Endodermal cell (in vitro differentiated cells): ENCODE results near the gene COL15A1. TPM values are rescaled to one million over a fixed set of nuclear protein-coding genes. Genes with fewer than 3 reads are reported as not detected.
A peak's percentile ranks its signal among the peaks of the same experiment; 100 is the strongest.

Source experiments
- DNase-seq: peaks from one replicate; pipeline ENCODE4 v3.0.0-alpha.2; 2017
- H3K27ac ChIP-seq: 2 replicates; pipeline ENCODE4 v1.5.1; 2013; ENCODE audit warnings: mild to moderate bottlenecking, low read depth, low read length, moderate library complexity
- H3K27me3 ChIP-seq: 2 replicates; pipeline ENCODE4 v1.6.1; 2013; ENCODE audit warnings: mild to moderate bottlenecking, low read length, moderate library complexity; ENCODE audit not compliant: insufficient read depth, control insufficient read depth, poor library complexity, severe bottlenecking
- H3K36me3 ChIP-seq: 2 replicates; pipeline ENCODE4 v1.7.0; 2013; ENCODE audit warnings: mild to moderate bottlenecking, low read length, moderate library complexity; ENCODE audit not compliant: control insufficient read depth, insufficient read depth
- H3K4me1 ChIP-seq: one replicate; pipeline ENCODE4 v1.7.0; 2013; ENCODE audit warnings: low read length; ENCODE audit not compliant: control insufficient read depth, insufficient read depth
- H3K4me3 ChIP-seq: 2 replicates; pipeline ENCODE4 v1.5.1; 2013; ENCODE audit warnings: mild to moderate bottlenecking, low read length, moderate library complexity
- H3K9ac ChIP-seq: 2 replicates; pipeline ENCODE4 v1.6.1; 2013; ENCODE audit warnings: mild to moderate bottlenecking, low read length, moderate library complexity; ENCODE audit not compliant: poor library complexity, severe bottlenecking; ENCODE audit errors: extremely low read depth
- H3K9me3 ChIP-seq: 2 replicates; pipeline ENCODE4 v1.6.1; 2013; ENCODE audit warnings: mild to moderate bottlenecking, low read length, moderate library complexity; ENCODE audit not compliant: control insufficient read depth
- H3K27ac Mint-ChIP-seq: 2 replicates; pipeline ENCODE4 v1.8.0; 2020; ENCODE audit warnings: mixed read lengths
- H3K27me3 Mint-ChIP-seq: 2 replicates; pipeline ENCODE4 v1.8.0; 2021; ENCODE audit warnings: mild to moderate bottlenecking, mixed read lengths; ENCODE audit not compliant: insufficient read depth
- H3K36me3 Mint-ChIP-seq: 2 replicates; pipeline ENCODE4 v1.8.0; 2020; ENCODE audit warnings: low read depth, mixed read lengths
- H3K4me1 Mint-ChIP-seq: 2 replicates; pipeline ENCODE4 v1.8.0; 2020; ENCODE audit warnings: mixed read lengths
- H3K4me3 Mint-ChIP-seq: 2 replicates; pipeline ENCODE4 v1.8.0; 2020; ENCODE audit warnings: mild to moderate bottlenecking, moderate library complexity, mixed read lengths
- H3K9me3 Mint-ChIP-seq: 2 replicates; pipeline ENCODE4 v1.8.0; 2020; ENCODE audit warnings: mild to moderate bottlenecking, mixed read lengths
- WGBS, 2 experiments: methylation state at CpG; one replicate each; pipeline versions ENCODE4 v1.1.5 to v1.1.7; 2013; ENCODE audit warnings: missing lambda C conversion rate in 2 of 2, mixed read lengths in 1 of 2; ENCODE audit not compliant: insufficient coverage in 1 of 2, insufficient read length in 1 of 2; 5-methylcytosine and 5-hydroxymethylcytosine counted together
- total RNA-seq, 2 donors: library from RNA; stranded (reverse); fragmentation: NEBNext Ultra II Directional in 1 of 2; extraction: Animal tissue kit (Norgen Biotek cat#: 25700) in 1 of 2; gene quantifications; 2 replicates in 1 of 2; 3 replicates in 1 of 2; pipeline ENCODE4 v1.2.1, GENCODE V29; 2021
- TF ChIP-seq, protein P1 (sequence below): fragments of 200-600 bp; sonication (generic); conservative IDR thresholded peaks from 2 replicates; pipeline ENCODE4 v1.5.0; 2021; ENCODE audit warnings: antibody characterized with exemption, mild to moderate bottlenecking

Gene COL15A1
- total RNA-seq, 2 donors from 2014 or later: 0.27 TPM; not detected in 1

- TF ChIP-seq, protein P1, sequence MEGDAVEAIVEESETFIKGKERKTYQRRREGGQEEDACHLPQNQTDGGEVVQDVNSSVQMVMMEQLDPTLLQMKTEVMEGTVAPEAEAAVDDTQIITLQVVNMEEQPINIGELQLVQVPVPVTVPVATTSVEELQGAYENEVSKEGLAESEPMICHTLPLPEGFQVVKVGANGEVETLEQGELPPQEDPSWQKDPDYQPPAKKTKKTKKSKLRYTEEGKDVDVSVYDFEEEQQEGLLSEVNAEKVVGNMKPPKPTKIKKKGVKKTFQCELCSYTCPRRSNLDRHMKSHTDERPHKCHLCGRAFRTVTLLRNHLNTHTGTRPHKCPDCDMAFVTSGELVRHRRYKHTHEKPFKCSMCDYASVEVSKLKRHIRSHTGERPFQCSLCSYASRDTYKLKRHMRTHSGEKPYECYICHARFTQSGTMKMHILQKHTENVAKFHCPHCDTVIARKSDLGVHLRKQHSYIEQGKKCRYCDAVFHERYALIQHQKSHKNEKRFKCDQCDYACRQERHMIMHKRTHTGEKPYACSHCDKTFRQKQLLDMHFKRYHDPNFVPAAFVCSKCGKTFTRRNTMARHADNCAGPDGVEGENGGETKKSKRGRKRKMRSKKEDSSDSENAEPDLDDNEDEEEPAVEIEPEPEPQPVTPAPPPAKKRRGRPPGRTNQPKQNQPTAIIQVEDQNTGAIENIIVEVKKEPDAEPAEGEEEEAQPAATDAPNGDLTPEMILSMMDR: no peak
- no peak for DNase-seq
- H3K27me3 ChIP-seq: no peaks in the 10 kb centered on the region
- no peak overlapping the region for H3K27ac ChIP-seq
- no peaks in the 10 kb centered on the region for H3K9me3 ChIP-seq
- Mint-ChIP-seq H3K4me1 (peaks cover 2% of the 10 kb centered on the region), H3K27me3 (peaks cover 9% of the 10 kb centered on the region), H3K4me3 (no peak overlapping the region), H3K9me3 (no peaks in the 10 kb centered on the region), H3K27ac (no peak overlapping the region), H3K36me3 (no peaks in the 10 kb centered on the region)
- H3K4me3 ChIP-seq: no peak overlapping the region
- H3K4me1 ChIP-seq: no peaks in the 10 kb centered on the region
- no peak overlapping the region for H3K9ac ChIP-seq
- WGBS, 2 experiments: 91 to 100% methylated on average over 1 of the region's 1 CpG
- no peaks in the 10 kb centered on the region for H3K36me3 ChIP-seq
Measured at GRCh38 chr9:99023831-99024230, 80.1 kb downstream of the COL15A1 start.

- no peaks in the 10 kb centered on the region for H3K4me1 ChIP-seq
- no peak overlapping the region for H3K4me3 ChIP-seq
- H3K9me3 ChIP-seq: no peaks in the 10 kb centered on the region
- H3K9ac ChIP-seq: no peak overlapping the region
- Mint-ChIP-seq H3K36me3 (no peaks in the 10 kb centered on the region), H3K4me3 (no peak overlapping the region), H3K4me1 (peaks cover 2% of the 10 kb centered on the region), H3K27me3 (peaks cover 9% of the 10 kb centered on the region), H3K27ac (no peak overlapping the region), H3K9me3 (no peaks in the 10 kb centered on the region)
- H3K36me3 ChIP-seq: no peaks in the 10 kb centered on the region
- 92 to 100% methylated on average over 6 of the region's 6 CpGs for WGBS, 2 experiments
- H3K27ac ChIP-seq: no peak overlapping the region
- TF ChIP-seq, protein P1: no peak
- DNase-seq: no peak
- no peaks in the 10 kb centered on the region for H3K27me3 ChIP-seq
Measured at GRCh38 chr9:99024959-99025358, 81.3 kb downstream of the COL15A1 start.

DNA sequence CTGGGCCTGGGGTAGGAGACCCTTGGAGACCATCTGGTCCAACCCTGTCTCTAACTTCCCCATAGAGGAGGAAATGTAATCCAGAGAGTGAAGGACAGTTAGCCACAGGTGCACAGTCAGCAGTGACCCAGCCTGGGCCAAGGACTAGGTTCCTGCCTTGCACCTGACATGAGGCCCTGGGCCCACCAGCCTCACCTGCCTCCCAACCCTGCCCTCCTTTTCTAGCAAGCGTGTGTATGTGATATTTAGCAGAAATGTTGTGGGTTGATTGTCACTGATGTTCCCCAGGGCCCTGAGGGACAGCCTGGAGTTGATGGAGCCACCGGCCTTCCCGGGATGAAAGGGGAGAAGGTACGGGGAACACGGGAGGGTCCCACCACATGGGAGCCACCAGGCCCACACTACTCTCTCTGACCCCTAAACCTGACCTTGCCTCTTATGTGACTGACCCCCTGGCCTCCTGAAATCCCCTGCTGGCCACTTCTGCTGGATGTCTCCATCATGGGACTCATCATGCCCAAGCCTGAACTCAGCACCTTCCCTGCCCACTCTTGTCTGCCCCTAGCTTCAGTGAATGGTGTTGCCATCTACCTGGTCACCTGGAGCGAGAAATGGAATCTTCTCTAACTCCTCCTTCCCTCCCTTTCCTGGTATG lies 82.0 kb downstream of the COL15A1 start:
- DNase-seq: no peak
- Mint-ChIP-seq H3K27me3 (peaks cover 9% of the 10 kb centered on the region), H3K4me1 (peaks cover under 1% of the 10 kb centered on the region), H3K4me3 (no peak overlapping the region), H3K9me3 (no peaks in the 10 kb centered on the region), H3K27ac (no peak overlapping the region), H3K36me3 (no peaks in the 10 kb centered on the region)
- Histone ChIP-seq H3K4me3 (no peak overlapping the region), H3K9ac (no peak overlapping the region), H3K9me3 (no peaks in the 10 kb centered on the region), H3K4me1 (no peaks in the 10 kb centered on the region), H3K27ac (no peak overlapping the region), H3K27me3 (no peaks in the 10 kb centered on the region), H3K36me3 (no peaks in the 10 kb centered on the region)
- 93 to 100% methylated on average over 3 to 6 of the region's 6 CpGs for WGBS, 2 experiments
- TF ChIP-seq, protein P1: peak; percentile 43
